AG08395 (cell line): ENCODE data around the gene GPS2.
A peak's percentile ranks its signal among the peaks of the same experiment; 100 is the strongest.

ENCODE experiments used
- DNase-seq: peaks from one replicate; pipeline ENCODE4 v3.0.0; 2012; ENCODE audit warnings: mixed read lengths, low spot score

Gene GPS2

GRCh38 chr17:7293159-7293558 is 22.0 kb downstream of the GPS2 start:
- DNase-seq: no peak

- no peak for DNase-seq
These were observed 22.4 kb downstream of the GPS2 start for GRCh38 chr17:7292729-7293128.

- no peak for DNase-seq
These were observed 23.0 kb downstream of the GPS2 start for GRCh38 chr17:7292194-7292593.

- no peak for DNase-seq
These were observed 24.5 kb downstream of the GPS2 start for GRCh38 chr17:7290685-7291084.

GRCh38 chr17:7290166-7290565 is 25.0 kb downstream of the GPS2 start:
- no peak for DNase-seq

GRCh38 chr17:7289256-7290032 is 25.7 kb downstream of the GPS2 start:
- DNase-seq: no peak

GRCh38 chr17:7285679-7286078 is 29.5 kb downstream of the GPS2 start:
- no peak for DNase-seq

GRCh38 chr17:7284911-7285310 is 30.2 kb downstream of the GPS2 start:
- DNase-seq: no peak

- DNase-seq: no peak
These were observed 31.5 kb downstream of the GPS2 start for GRCh38 chr17:7283471-7284216.

- DNase-seq: no peak
These were observed 32.3 kb downstream of the GPS2 start for GRCh38 chr17:7282752-7283321.

- DNase-seq: no peak
These were observed 33.0 kb downstream of the GPS2 start for GRCh38 chr17:7281953-7282751.

GRCh38 chr17:7281074-7281952 is 33.8 kb downstream of the GPS2 start, which contains the start of gene SLC2A4:
TSS of gene SLC2A4 (plus strand) at chr17:7281718. CDS start at chr17:7281935, 217 bp downstream.
- DNase-seq: peak; percentile 98

- DNase-seq: peak; percentile 92
These were observed 34.6 kb downstream of the GPS2 start for GRCh38 chr17:7280519-7281073.

GRCh38 chr17:7279448-7279847 is 35.7 kb downstream of the GPS2 start:
- no peak for DNase-seq

- no peak for DNase-seq
These were observed 48.4 kb downstream of the GPS2 start for GRCh38 chr17:7266784-7267183.

- no peak for DNase-seq
These were observed 51.4 kb downstream of the GPS2 start for GRCh38 chr17:7263801-7264078.

GRCh38 chr17:7262935-7263800 is 52.0 kb downstream of the GPS2 start:
- no peak for DNase-seq
